ENCODE measurements around the gene KIAA1671. TPM values are rescaled to one million over a fixed set of nuclear protein-coding genes. Genes with fewer than 3 reads are reported as not detected.

KIAA1671 gene
- total and polyA plus RNA-seq, 2 of the 4 experiments (the other 2 are of a cell fraction), result 0.02 TPM; not detected in 1

GRCh38 chr22:25208328-25208727 is 255.8 kb downstream of the KIAA1671 start:
- Histone ChIP-seq H4K5ac (ENCODE audit: low read depth, low read length) (no peak overlapping the region), H3K79me1 (ENCODE audit: low read depth in 1 of 2, low read length in 2 of 2) (no peaks in the 10 kb centered on the region), H3K23ac (ENCODE audit: low read depth, low read length) (no peak overlapping the region), H2BK20ac (ENCODE audit: low read depth, low read length) (no peak overlapping the region), H3K4me3 (ENCODE audit: insufficient read depth, low read depth, low read length) (no peak overlapping the region), H3K4me1 (ENCODE audit: control insufficient read depth, insufficient read depth, low read length) (no peaks in the 10 kb centered on the region), H3K9ac (ENCODE audit: low read depth, low read length) (no peak overlapping the region), H4K8ac (ENCODE audit: low read depth in 2 of 2, low read length in 2 of 2) (no peak overlapping the region), H2AK9ac (replicated peaks; ENCODE audit: low read depth, low read length, poor library complexity) (no peak overlapping the region), H3K18ac (ENCODE audit: low read depth, low read length) (no peak overlapping the region), H3K36me3 (ENCODE audit: control insufficient read depth, insufficient read depth, low read length) (no peaks in the 10 kb centered on the region), H3K14ac (replicated peaks; ENCODE audit: low read depth, low read length) (no peak overlapping the region), H3K27me3 (ENCODE audit: control insufficient read depth, insufficient read depth, low read length) (no peaks in the 10 kb centered on the region), H3K9me1 (ENCODE audit: insufficient read depth, low read length) (no peaks in the 10 kb centered on the region), H3K56ac (ENCODE audit: extremely low read depth, insufficient read depth, low read length) (no peak overlapping the region), H2AK5ac (ENCODE audit: low read depth, low read length) (no peak overlapping the region), H2BK5ac (ENCODE audit: low read depth, low read length, poor library complexity, severe bottlenecking) (no peak overlapping the region), H4K91ac (ENCODE audit: insufficient read depth, low read depth, low read length) (no peak overlapping the region), H3K27ac (ENCODE audit: insufficient read depth, low read length) (no peak overlapping the region), H2BK15ac (ENCODE audit: low read depth, low read length) (no peak overlapping the region), H3K4me2 (ENCODE audit: low read depth, low read length) (no peak overlapping the region), H3K9me3 (ENCODE audit: control insufficient read depth, insufficient read depth, low read length) (no peaks in the 10 kb centered on the region), H2BK120ac (ENCODE audit: low read depth, low read length) (no peak overlapping the region), H3K4ac (ENCODE audit: low read depth, low read length) (no peak overlapping the region), H2AFZ (replicated peaks; ENCODE audit: low read length, poor library complexity) (no peak overlapping the region), H4K20me1 (ENCODE audit: insufficient read depth, low read length) (no peaks in the 10 kb centered on the region)
- intact Hi-C loops (cut with micrococcal nuclease) (no loop called here), dilution Hi-C loops (cut with HindIII; ENCODE audit: low sequenced_read_pairs, unreplicated experiment) (no loop called here), in situ Hi-C loops (cut with MboI; ENCODE audit: low sequenced_read_pairs) (no loop called here)
- ATAC-seq (ENCODE audit: low read depth) (no peak), DNase-seq (no peak)
- CTCF ChIA-PET, result no interaction called here
- POLR2A ChIA-PET (ENCODE audit: unreplicated experiment), result no interaction called here
- BruUV-seq (replicated peaks), result no TSS peak
- TF ChIP-seq RCOR1 (IDR thresholded peaks at IDR 0.05; ENCODE audit: insufficient replicate concordance, low read length), result no peak
- no peak for TF ChIP-seq RAD21 (IDR thresholded peaks at IDR 0.05; ENCODE audit: low read length)
- no peak for TF ChIP-seq RFX5 (IDR thresholded peaks at IDR 0.05; ENCODE audit: low read depth, low read length)
- TF ChIP-seq POLR2A (IDR thresholded peaks at IDR 0.05; ENCODE audit: low read depth, low read length), result no peak
- TF ChIP-seq USF2 (IDR thresholded peaks at IDR 0.05; ENCODE audit: low read depth, low read length), result no peak
- no peak for TF ChIP-seq FOS (IDR thresholded peaks at IDR 0.05; ENCODE audit: low read depth, low read length)
- TF ChIP-seq CEBPB (IDR thresholded peaks at IDR 0.05; ENCODE audit: low read depth, low read length), result no peak
- no peak for TF ChIP-seq MAZ (IDR thresholded peaks at IDR 0.05; ENCODE audit: borderline replicate concordance, low read depth, low read length)
- TF ChIP-seq MAFK (IDR thresholded peaks at IDR 0.05; ENCODE audit: low read depth, low read length), result no peak
- no peak for TF ChIP-seq ELK1 (IDR thresholded peaks at IDR 0.05; ENCODE audit: borderline replicate concordance, low read depth, low read length)
- TF ChIP-seq, protein P1, sequence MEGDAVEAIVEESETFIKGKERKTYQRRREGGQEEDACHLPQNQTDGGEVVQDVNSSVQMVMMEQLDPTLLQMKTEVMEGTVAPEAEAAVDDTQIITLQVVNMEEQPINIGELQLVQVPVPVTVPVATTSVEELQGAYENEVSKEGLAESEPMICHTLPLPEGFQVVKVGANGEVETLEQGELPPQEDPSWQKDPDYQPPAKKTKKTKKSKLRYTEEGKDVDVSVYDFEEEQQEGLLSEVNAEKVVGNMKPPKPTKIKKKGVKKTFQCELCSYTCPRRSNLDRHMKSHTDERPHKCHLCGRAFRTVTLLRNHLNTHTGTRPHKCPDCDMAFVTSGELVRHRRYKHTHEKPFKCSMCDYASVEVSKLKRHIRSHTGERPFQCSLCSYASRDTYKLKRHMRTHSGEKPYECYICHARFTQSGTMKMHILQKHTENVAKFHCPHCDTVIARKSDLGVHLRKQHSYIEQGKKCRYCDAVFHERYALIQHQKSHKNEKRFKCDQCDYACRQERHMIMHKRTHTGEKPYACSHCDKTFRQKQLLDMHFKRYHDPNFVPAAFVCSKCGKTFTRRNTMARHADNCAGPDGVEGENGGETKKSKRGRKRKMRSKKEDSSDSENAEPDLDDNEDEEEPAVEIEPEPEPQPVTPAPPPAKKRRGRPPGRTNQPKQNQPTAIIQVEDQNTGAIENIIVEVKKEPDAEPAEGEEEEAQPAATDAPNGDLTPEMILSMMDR (conservative IDR thresholded peaks at IDR 0.05; ENCODE audit: low read depth, low read length), result no peak
- no peak for TF ChIP-seq SMC3 (IDR thresholded peaks at IDR 0.05; ENCODE audit: low read depth, low read length)
- no peak for TF ChIP-seq MXI1 (IDR thresholded peaks at IDR 0.05; ENCODE audit: borderline replicate concordance, low read depth, low read length)
- no peak for TF ChIP-seq NFE2L2 (IDR thresholded peaks at IDR 0.05; ENCODE audit: low read depth, low read length)
- no peak for TF ChIP-seq BHLHE40 (IDR thresholded peaks at IDR 0.05; ENCODE audit: low read depth, low read length)
- TF ChIP-seq CHD1 (IDR thresholded peaks at IDR 0.05; ENCODE audit: low read depth, low read length), result no peak
- WGBS, 2 experiments (ENCODE audit: extremely low coverage in 2 of 2, insufficient read length in 1 of 2), result 49% methylated on average over 2 of the region's 2 CpGs; no CpG with 5 or more reads in 1 of the 2 experiments
